ENCODE measurements around the gene FAM174C. TPM values are rescaled to one million over a fixed set of nuclear protein-coding genes. Genes with fewer than 3 reads are reported as not detected.

The FAM174C gene
- total RNA-seq, 2 experiments from 2014 or later, result 77.0 to 88.0 TPM

DNA sequence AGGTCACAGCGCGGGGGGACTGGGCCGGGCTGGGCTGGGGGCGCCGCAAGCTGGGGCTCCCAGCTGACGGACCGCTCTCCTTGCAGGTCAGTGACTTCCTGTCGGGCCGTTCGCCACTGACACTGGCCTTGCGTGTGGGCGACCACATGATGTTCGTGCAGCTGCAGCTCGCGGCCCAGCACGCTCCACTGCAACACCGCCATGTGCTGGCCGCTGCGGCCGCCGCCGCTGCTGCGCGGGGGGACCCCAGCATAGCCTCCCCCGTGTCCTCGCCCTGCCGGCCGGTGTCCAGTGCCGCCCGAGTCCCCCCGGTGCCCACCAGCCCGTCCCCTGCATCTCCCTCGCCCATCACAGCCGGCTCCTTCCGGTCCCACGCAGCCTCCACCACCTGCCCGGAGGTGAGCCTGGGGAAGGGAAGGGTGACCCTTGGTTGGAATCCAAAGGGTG is 21.2 kb upstream of the FAM174C start:
- Mint-ChIP-seq H3K27me3 (no peaks in the 10 kb centered on the region), H3K9me3 (no peaks in the 10 kb centered on the region), H3K27ac (peak overlapping the region; percentile 57), H3K4me1 (ENCODE audit: low read depth) (peaks cover 32% of the 10 kb centered on the region), H3K4me3 (no peak overlapping the region), H3K36me3 (ENCODE audit: low read depth) (peaks cover 50% of the 10 kb centered on the region)
- CTCF ChIA-PET, result interaction anchor here (2.6 to 16.1 kb wide), 2 partner anchors 10 to 13 kb away, joined by 30 to 449 read pairs; partner anchors contain the start of gene ATP5F1D
- no peak for ATAC-seq
- TF ChIP-seq, protein P1, sequence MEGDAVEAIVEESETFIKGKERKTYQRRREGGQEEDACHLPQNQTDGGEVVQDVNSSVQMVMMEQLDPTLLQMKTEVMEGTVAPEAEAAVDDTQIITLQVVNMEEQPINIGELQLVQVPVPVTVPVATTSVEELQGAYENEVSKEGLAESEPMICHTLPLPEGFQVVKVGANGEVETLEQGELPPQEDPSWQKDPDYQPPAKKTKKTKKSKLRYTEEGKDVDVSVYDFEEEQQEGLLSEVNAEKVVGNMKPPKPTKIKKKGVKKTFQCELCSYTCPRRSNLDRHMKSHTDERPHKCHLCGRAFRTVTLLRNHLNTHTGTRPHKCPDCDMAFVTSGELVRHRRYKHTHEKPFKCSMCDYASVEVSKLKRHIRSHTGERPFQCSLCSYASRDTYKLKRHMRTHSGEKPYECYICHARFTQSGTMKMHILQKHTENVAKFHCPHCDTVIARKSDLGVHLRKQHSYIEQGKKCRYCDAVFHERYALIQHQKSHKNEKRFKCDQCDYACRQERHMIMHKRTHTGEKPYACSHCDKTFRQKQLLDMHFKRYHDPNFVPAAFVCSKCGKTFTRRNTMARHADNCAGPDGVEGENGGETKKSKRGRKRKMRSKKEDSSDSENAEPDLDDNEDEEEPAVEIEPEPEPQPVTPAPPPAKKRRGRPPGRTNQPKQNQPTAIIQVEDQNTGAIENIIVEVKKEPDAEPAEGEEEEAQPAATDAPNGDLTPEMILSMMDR (IDR thresholded peaks at IDR 0.05), result no peak
- POLR2A ChIA-PET, result interaction anchor here (0.8 to 1.9 kb wide), 6 partner anchors 7 to 26 kb away, joined by 3 to 30 read pairs (median 6); partner anchors contain the start of gene CIRBP
- DNase-seq, result no peak
- intact Hi-C loops (cut with micrococcal nuclease), result no loop called here

DNA sequence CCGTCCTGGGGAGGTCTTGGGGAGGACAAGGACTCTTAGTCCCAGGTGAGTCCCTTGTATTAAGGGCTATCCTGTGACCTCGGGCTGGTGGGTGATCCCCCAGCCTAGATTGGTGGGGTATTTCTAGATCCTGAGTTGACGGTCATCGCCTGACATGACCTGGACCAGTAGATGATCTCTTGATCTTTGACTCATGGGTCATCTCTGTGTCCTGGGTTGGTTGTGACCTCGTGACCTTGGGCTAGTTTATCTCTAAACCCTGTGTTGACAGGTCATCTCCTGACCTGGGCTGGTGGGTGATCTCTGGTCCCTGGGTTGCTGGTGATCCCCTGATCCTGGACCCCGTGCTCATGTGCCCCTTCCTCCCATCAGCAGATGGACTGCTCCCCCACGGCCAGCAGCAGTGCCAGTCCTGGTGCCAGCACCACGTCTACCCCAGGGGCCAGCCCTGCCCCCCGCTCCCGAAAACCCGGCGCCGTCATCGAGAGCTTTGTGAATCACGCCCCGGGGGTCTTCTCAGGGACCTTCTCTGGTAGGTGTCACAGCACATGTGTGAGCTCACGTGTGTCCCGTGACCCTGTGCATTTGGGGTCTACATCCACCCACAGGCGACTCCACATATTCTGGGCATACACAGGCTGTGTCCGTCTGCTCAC is 20.7 kb upstream of the FAM174C start:
- peak overlapping the region; percentile 57 for H3K27ac Mint-ChIP-seq
- DNase-seq (no peak), ATAC-seq (no peak)
- peaks cover 35% of the 10 kb centered on the region for H3K4me1 Mint-ChIP-seq (ENCODE audit: low read depth)
- intact Hi-C loops (cut with micrococcal nuclease), result no loop called here
- no peaks in the 10 kb centered on the region for H3K27me3 Mint-ChIP-seq
- TF ChIP-seq, protein P1 (IDR thresholded peaks at IDR 0.05), result no peak
- H3K9me3 Mint-ChIP-seq, result no peaks in the 10 kb centered on the region
- H3K4me3 Mint-ChIP-seq, result no peak overlapping the region
- CTCF ChIA-PET, result interaction anchor here (3.0 to 16.1 kb wide), 2 partner anchors 11 to 12 kb away, joined by 14 to 449 read pairs; partner anchors contain the start of gene ATP5F1D
- H3K36me3 Mint-ChIP-seq (ENCODE audit: low read depth), result peaks cover 51% of the 10 kb centered on the region
- POLR2A ChIA-PET, result interaction anchor here (1.0 to 1.8 kb wide), 5 partner anchors 10 to 15 kb away, joined by 3 to 8 read pairs (median 4); partner anchors contain the start of gene CIRBP

DNA sequence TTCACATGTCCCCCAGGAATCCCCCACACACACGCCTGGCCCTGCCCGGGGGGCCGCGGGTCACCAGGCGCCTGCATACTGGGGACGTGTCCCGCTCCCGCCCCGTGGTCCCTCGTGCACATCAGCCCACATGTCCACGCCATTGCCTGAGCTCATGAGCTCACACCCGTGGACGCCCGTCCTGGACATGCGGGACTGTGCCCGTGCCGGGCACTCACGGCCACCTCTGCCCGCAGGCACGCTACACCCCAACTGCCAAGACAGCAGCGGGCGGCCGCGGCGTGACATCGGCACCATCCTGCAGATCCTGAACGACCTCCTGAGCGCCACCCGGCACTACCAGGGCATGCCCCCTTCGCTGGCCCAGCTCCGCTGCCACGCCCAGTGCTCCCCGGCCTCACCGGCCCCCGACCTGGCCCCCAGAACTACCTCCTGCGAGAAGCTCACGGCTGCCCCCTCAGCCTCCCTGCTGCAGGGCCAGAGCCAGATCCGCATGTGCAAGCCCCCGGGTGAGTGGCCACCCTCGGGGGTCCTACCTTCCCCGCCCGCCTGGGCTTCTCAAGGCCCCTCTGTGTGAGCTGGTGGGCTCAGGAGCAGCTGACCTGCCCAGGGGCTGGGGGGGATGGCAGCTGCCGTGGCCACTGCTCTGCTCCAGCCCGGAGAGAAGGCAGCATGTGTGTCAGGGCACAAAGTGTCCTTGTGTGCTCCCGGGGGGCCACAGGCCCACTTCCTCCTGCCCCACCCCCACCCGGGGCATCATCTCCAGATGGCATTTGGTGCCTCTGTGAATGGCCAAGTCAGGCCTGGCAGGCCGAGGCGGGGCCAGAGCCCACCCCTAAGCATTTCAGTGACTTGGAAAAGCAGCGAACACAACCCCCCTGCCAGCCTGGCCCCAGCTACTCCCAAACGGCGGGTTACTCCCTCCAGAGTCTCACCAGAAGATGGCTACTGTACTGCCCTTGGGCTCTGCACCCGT is 19.9 kb upstream of the FAM174C start:
- ChIA-PET CTCF (interaction anchor here (3.0 to 16.1 kb wide), 2 partner anchors 11 to 12 kb away, joined by 14 to 449 read pairs; partner anchors contain the start of gene ATP5F1D), POLR2A (interaction anchor here (0.8 to 1.8 kb wide), 5 partner anchors 11 to 16 kb away, joined by 3 to 8 read pairs (median 4); partner anchors contain the start of gene CIRBP)
- Mint-ChIP-seq H3K36me3 (ENCODE audit: low read depth) (peaks cover 49% of the 10 kb centered on the region), H3K27ac (peak overlapping the region; percentile 57), H3K27me3 (no peaks in the 10 kb centered on the region), H3K4me3 (no peak overlapping the region), H3K9me3 (no peaks in the 10 kb centered on the region), H3K4me1 (ENCODE audit: low read depth) (peaks cover 39% of the 10 kb centered on the region)
- intact Hi-C loops (cut with micrococcal nuclease), result no loop called here
- TF ChIP-seq, protein P1 (IDR thresholded peaks at IDR 0.05), result no peak
- DNase-seq, result no peak
- ATAC-seq, result no peak

DNA sequence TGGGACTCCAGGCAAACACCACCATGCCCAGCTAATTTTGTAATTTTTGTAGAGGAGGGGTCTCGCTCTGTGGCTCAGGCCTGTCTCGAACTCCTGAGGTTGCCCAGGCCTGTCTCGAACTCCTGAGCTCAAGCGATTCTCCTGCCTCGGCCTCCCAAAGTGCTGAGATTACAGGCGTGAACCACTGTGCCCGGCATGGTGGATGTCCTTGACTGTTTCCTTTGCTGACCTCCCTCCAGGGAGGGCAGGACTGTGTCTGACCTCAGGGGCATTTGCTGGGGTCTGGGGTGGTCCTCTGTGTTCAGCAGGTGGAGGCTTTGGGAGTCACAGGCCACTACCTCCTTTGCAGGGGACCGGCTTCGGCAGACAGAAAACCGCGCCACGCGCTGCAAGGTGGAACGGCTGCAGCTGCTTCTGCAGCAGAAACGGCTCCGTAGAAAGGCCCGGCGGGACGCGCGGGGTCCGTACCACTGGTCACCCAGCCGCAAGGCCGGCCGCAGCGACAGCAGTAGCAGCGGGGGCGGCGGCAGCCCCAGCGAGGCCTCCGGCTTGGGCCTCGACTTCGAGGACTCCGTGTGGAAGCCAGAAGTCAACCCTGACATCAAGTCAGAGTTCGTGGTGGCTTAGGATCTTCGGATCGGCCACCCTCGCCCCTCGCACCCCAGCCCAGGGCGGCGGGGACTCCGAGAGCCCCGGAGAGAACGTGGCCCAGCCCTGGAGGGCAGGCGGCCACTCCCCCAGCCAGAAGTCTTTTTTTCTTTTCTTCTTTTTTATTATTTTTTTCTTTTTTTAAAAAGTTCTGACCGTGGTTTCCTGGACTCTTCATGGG is 18.5 kb upstream of the FAM174C start:
- TF ChIP-seq, protein P1 (IDR thresholded peaks at IDR 0.05), result no peak
- Mint-ChIP-seq H3K27me3 (no peaks in the 10 kb centered on the region), H3K27ac (peak overlapping the region; percentile 68), H3K36me3 (ENCODE audit: low read depth) (peaks cover 46% of the 10 kb centered on the region), H3K4me3 (no peak overlapping the region), H3K9me3 (no peaks in the 10 kb centered on the region), H3K4me1 (ENCODE audit: low read depth) (peaks cover 44% of the 10 kb centered on the region)
- no peak for DNase-seq
- ChIA-PET POLR2A (interaction anchor here (0.9 to 1.8 kb wide), 2 partner anchors 13 to 18 kb away, joined by 3 to 8 read pairs; partner anchors contain the start of gene FAM174C), CTCF (interaction anchor here (3.0 to 16.1 kb wide), 2 partner anchors 10 to 13 kb away, joined by 14 to 449 read pairs; partner anchors contain the start of gene ATP5F1D)
- ATAC-seq, result no peak
- intact Hi-C loops (cut with micrococcal nuclease), result no loop called here

Data from activated CD8-positive, alpha-beta T cell treated with anti-CD3 and anti-CD28 coated beads for 36 hours (primary cell).